Brain pericyte (primary cell): Measurements from ENCODE around the gene BSDC1.

Source experiments
- DNase-seq: peaks from one replicate; pipeline ENCODE4 v3.0.0-alpha.2; 2012; ENCODE audit warnings: low read depth, low spot score

Gene BSDC1

GRCh38 chr1:32394890-32395432, 720 bp upstream of the BSDC1 start:
- DNase-seq: no peak

GRCh38 chr1:32393832-32394140, 455 bp downstream of the BSDC1 start:
- no peak for DNase-seq

- no peak for DNase-seq
Observed at GRCh38 chr1:32393136-32393535, 1.1 kb downstream of the BSDC1 start.

GRCh38 chr1:32392325-32392724, 1.9 kb downstream of the BSDC1 start:
- DNase-seq: no peak

GRCh38 chr1:32390904-32391870, 3.1 kb downstream of the BSDC1 start:
- no peak for DNase-seq

- DNase-seq: no peak
Observed at GRCh38 chr1:32388641-32389040, 5.6 kb downstream of the BSDC1 start.

- DNase-seq: no peak
Observed at GRCh38 chr1:32386676-32387392, 7.4 kb downstream of the BSDC1 start.

GRCh38 chr1:32380057-32380456, 14.2 kb downstream of the BSDC1 start:
- no peak for DNase-seq

- DNase-seq: no peak
Observed at GRCh38 chr1:32377541-32378220, 16.6 kb downstream of the BSDC1 start.

GRCh38 chr1:32376199-32376598, 18.0 kb downstream of the BSDC1 start:
- DNase-seq: no peak

- no peak for DNase-seq
Observed at GRCh38 chr1:32373996-32374592, 20.1 kb downstream of the BSDC1 start.

- no peak for DNase-seq
Observed at GRCh38 chr1:32372149-32372756, 22.0 kb downstream of the BSDC1 start.

GRCh38 chr1:32367912-32368635, 26.2 kb downstream of the BSDC1 start:
- no peak for DNase-seq

- no peak for DNase-seq
Observed at GRCh38 chr1:32365445-32365844, 28.8 kb downstream of the BSDC1 start.

- no peak for DNase-seq
Observed at GRCh38 chr1:32364836-32365235, 29.4 kb downstream of the BSDC1 start.

- no peak for DNase-seq
Observed at GRCh38 chr1:32363713-32364112, 30.5 kb downstream of the BSDC1 start.

GRCh38 chr1:32362474-32363313, 31.5 kb downstream of the BSDC1 start, which contains the start of the genes FAM229A and TSSK3:
Gene FAM229A (minus strand): TSS chr1:32362485. CDS start chr1:32362091, 394 bp downstream.
Gene TSSK3 (plus strand): TSS chr1:32362539. CDS start chr1:32362702, 163 bp downstream.
- no peak for DNase-seq

- DNase-seq: no peak
Observed at GRCh38 chr1:32361674-32362473, 32.4 kb downstream of the BSDC1 start.

GRCh38 chr1:32361308-32361673, 33.0 kb downstream of the BSDC1 start:
- no peak for DNase-seq
